RWPE2 (cell line): Measurements from ENCODE around the gene GTF3C5.
A peak's percentile ranks its signal among the peaks of the same experiment; 100 is the strongest.
"Not testable (repeated sequence)": the region's sequence is repeated elsewhere in the genome, so short reads cannot be mapped to it uniquely, and the experiment has no call there.

Experiments
- ATAC-seq: fragments of 200-7000 bp; cut with Tn5 transposase; 3 replicates; pipeline ENCODE4 v1.9.1; 2021; ENCODE audit warnings: low read depth
- DNase-seq: peaks from one replicate; pipeline ENCODE4 v3.0.0-alpha.2; 2020; ENCODE audit warnings: low spot score
- H3K27ac ChIP-seq: fragments of 450-650 bp; 2 replicates; pipeline ENCODE4 v1.5.1; 2017; ENCODE audit warnings: mild to moderate bottlenecking; ENCODE audit not compliant: poor library complexity, severe bottlenecking
- H3K27me3 ChIP-seq: fragments of 250-450 bp; sonication (Bioruptor Pico); 2 replicates; pipeline ENCODE4 v1.5.1; 2021; ENCODE audit warnings: mild to moderate bottlenecking, moderate library complexity; ENCODE audit not compliant: insufficient read depth, poor library complexity, severe bottlenecking
- H3K36me3 ChIP-seq: fragments of 250-450 bp; sonication (Bioruptor Pico); 2 replicates; pipeline ENCODE4 v1.5.1; 2020; ENCODE audit warnings: low read depth, mild to moderate bottlenecking, moderate library complexity
- H3K4me1 ChIP-seq: fragments of 250-450 bp; sonication (Bioruptor Pico); 2 replicates; pipeline ENCODE4 v1.5.1; 2021; ENCODE audit warnings: mild to moderate bottlenecking, moderate library complexity; ENCODE audit not compliant: insufficient read depth, poor library complexity, severe bottlenecking
- H3K4me3 ChIP-seq: fragments of 250-450 bp; sonication (Bioruptor Pico); 2 replicates; pipeline ENCODE4 v1.5.1; 2021; ENCODE audit warnings: mild to moderate bottlenecking, moderate library complexity; ENCODE audit not compliant: severe bottlenecking
- H3K9me3 ChIP-seq: fragments of 250-450 bp; sonication (Bioruptor Pico); 2 replicates; pipeline ENCODE4 v1.5.1; 2021; ENCODE audit warnings: mild to moderate bottlenecking, moderate library complexity; ENCODE audit not compliant: severe bottlenecking
- TF ChIP-seq, protein P1 (sequence below): fragments of 450-650 bp; IDR thresholded peaks from one replicate; pipeline ENCODE4 v1.5.1; 2017; ENCODE audit warnings: mild to moderate bottlenecking, moderate library complexity; ENCODE audit not compliant: poor library complexity, severe bottlenecking

The GTF3C5 gene

DNA sequence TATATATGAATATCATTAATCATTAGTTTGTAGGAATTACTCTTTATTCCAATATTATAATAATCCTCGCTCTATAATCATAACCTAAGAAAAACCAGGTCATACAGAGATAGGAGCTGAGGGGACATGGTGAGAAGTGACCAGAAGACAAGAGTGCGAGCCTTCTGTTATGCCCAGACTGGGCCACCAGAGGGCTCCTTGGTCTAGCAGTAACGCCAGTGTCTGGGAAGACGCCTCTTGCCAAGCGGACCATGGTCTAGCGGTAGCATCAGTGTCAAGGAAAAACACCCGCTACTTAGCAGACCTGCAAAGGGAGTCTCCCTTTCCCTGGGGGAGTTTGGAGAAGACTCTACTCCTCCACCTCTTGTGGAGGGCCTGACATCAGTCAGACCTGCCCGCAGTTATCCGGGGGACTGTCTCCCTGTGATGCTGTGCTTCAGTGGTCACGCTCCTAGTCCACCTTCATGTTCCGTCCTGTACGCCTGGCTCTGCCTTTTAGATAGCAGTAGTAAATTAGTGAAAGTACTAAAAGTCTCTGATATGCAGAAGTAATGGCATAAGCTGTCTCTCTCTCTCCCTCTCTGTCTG lies 10.2 kb downstream of the GTF3C5 start:
- DNase-seq, H3K27me3 ChIP-seq, H3K4me3 ChIP-seq, H3K27ac ChIP-seq, ATAC-seq, H3K9me3 ChIP-seq, H3K4me1 ChIP-seq: not testable (repeated sequence)
- peaks cover 57% of the 10 kb centered on the region for H3K36me3 ChIP-seq
- TF ChIP-seq, protein P1, sequence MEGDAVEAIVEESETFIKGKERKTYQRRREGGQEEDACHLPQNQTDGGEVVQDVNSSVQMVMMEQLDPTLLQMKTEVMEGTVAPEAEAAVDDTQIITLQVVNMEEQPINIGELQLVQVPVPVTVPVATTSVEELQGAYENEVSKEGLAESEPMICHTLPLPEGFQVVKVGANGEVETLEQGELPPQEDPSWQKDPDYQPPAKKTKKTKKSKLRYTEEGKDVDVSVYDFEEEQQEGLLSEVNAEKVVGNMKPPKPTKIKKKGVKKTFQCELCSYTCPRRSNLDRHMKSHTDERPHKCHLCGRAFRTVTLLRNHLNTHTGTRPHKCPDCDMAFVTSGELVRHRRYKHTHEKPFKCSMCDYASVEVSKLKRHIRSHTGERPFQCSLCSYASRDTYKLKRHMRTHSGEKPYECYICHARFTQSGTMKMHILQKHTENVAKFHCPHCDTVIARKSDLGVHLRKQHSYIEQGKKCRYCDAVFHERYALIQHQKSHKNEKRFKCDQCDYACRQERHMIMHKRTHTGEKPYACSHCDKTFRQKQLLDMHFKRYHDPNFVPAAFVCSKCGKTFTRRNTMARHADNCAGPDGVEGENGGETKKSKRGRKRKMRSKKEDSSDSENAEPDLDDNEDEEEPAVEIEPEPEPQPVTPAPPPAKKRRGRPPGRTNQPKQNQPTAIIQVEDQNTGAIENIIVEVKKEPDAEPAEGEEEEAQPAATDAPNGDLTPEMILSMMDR, result peak; percentile 67

DNA sequence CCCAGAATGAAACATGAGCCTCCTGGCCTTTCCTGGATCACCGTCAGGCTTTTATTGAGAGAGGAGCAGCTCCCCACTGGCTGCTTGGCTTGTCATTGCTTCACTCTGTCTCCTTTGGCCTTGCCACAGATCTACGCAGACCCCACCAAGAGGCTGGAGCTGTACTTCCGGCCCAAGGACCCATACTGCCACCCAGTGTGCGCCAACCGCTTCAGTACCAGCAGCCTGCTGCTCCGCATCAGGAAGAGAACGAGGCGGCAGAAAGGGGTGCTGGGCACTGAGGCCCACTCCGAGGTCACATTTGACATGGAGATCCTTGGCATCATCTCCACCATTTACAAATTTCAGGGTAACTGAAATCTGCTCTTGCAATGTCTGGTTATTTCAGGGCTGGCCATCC lies 11.2 kb downstream of the GTF3C5 start:
- H3K36me3 ChIP-seq, result peaks cover 67% of the 10 kb centered on the region
- no peak for DNase-seq
- no peaks in the 10 kb centered on the region for H3K9me3 ChIP-seq
- no peaks in the 10 kb centered on the region for H3K27me3 ChIP-seq
- no peak overlapping the region for H3K4me3 ChIP-seq
- H3K27ac ChIP-seq, result no peak overlapping the region
- H3K4me1 ChIP-seq, result no peaks in the 10 kb centered on the region
- no peak for ATAC-seq
- TF ChIP-seq, protein P1, result no peak

DNA sequence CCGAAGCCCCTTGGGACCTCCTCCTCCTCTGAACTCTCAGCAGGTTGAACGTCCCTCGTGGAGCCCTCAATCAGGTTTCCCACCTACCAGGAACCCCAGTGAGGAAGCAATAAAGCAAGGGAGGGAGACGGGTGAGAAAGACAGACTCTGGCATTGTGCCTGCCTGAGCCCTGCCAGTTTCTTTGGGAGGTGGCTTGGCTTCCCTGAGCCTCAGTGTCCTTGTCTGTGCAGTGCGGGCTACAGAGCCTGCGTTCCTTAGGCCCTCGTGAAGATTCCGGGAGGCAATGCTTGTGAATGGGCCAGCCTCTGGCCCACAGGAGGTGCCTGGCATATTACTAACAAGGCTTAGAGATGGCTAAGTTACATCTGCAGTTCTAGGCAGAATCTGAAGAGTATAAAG lies 11.9 kb downstream of the GTF3C5 start:
- H3K27ac ChIP-seq, result no peak overlapping the region
- H3K27me3 ChIP-seq, result no peaks in the 10 kb centered on the region
- ATAC-seq (no peak), DNase-seq (no peak)
- peaks cover 74% of the 10 kb centered on the region for H3K36me3 ChIP-seq
- TF ChIP-seq, protein P1, result no peak
- no peak overlapping the region for H3K4me3 ChIP-seq
- no peaks in the 10 kb centered on the region for H3K4me1 ChIP-seq
- no peaks in the 10 kb centered on the region for H3K9me3 ChIP-seq

GRCh38 chr9:133043449-133044035 lies 12.7 kb downstream of the GTF3C5 start:
- Histone ChIP-seq H3K36me3 (peaks cover 82% of the 10 kb centered on the region), H3K9me3 (no peaks in the 10 kb centered on the region), H3K27me3 (no peaks in the 10 kb centered on the region), H3K4me1 (no peaks in the 10 kb centered on the region), H3K4me3 (no peak overlapping the region), H3K27ac (no peak overlapping the region)
- no peak for ATAC-seq
- TF ChIP-seq, protein P1, result no peak
- no peak for DNase-seq

GRCh38 chr9:133044125-133044524 lies 13.3 kb downstream of the GTF3C5 start:
- ATAC-seq (no peak), DNase-seq (no peak)

More at GRCh38 chr9:133044125-133044524, 13.3 kb downstream of the GTF3C5 start:
- no peak overlapping the region for H3K27ac ChIP-seq
- H3K36me3 ChIP-seq, result peaks cover 88% of the 10 kb centered on the region
- no peak overlapping the region for H3K4me3 ChIP-seq
- H3K4me1 ChIP-seq, result no peaks in the 10 kb centered on the region
- TF ChIP-seq, protein P1, result no peak
- H3K9me3 ChIP-seq, result no peaks in the 10 kb centered on the region
- H3K27me3 ChIP-seq, result no peaks in the 10 kb centered on the region
